Karpas-422 (cell line): ENCODE results near the gene CYP2U1. TPM values are rescaled to one million over a fixed set of nuclear protein-coding genes. Genes with fewer than 3 reads are reported as not detected.

ENCODE experiments used
- DNase-seq: peaks from one replicate; pipeline ENCODE4 v3.0.0-alpha.2; 2015
- H2AFZ ChIP-seq: fragments of 200-600 bp; sonication (generic); 2 replicates; pipeline ENCODE4 v1.6.1; 2014; ENCODE audit warnings: antibody characterized with exemption, low read length, mixed read lengths
- H3K27ac ChIP-seq: fragments of 200-600 bp; sonication (generic); 2 replicates; pipeline ENCODE4 v1.5.1; 2014; ENCODE audit warnings: mild to moderate bottlenecking, low read length, moderate library complexity
- H3K27me3 ChIP-seq: fragments of 200-600 bp; sonication (generic); 2 replicates; pipeline ENCODE4 v1.6.1; 2014; ENCODE audit warnings: low read length, mixed read lengths
- H3K36me3 ChIP-seq: fragments of 200-600 bp; sonication (generic); 2 replicates; pipeline ENCODE4 v1.6.1; 2014; ENCODE audit warnings: low read length, mixed read lengths; ENCODE audit not compliant: insufficient read depth
- H3K4me1 ChIP-seq: fragments of 200-600 bp; sonication (generic); 2 replicates; pipeline ENCODE4 v1.6.1; 2014; ENCODE audit warnings: mild to moderate bottlenecking, low read length, mixed read lengths
- H3K4me2 ChIP-seq: fragments of 200-600 bp; sonication (generic); 2 replicates; pipeline ENCODE4 v1.6.1; 2014; ENCODE audit warnings: low read length, low read depth, mild to moderate bottlenecking; ENCODE audit not compliant: poor library complexity, severe bottlenecking
- H3K4me3 ChIP-seq: fragments of 200-600 bp; sonication (generic); 2 replicates; pipeline ENCODE4 v1.5.1; 2014; ENCODE audit warnings: mild to moderate bottlenecking, antibody characterized with exemption, low read length, mixed read lengths
- H3K79me2 ChIP-seq: fragments of 200-600 bp; sonication (generic); 2 replicates; pipeline ENCODE4 v1.6.1; 2014; ENCODE audit warnings: mild to moderate bottlenecking, low read length, mixed read lengths
- H3K9ac ChIP-seq: fragments of 200-600 bp; sonication (generic); 2 replicates; pipeline ENCODE4 v1.6.0; 2014; ENCODE audit warnings: low read length
- H3K9me2 ChIP-seq: fragments of 200-600 bp; sonication (generic), shearing (Covaris generic); replicated peaks from 2 replicates; pipeline ENCODE4 v1.6.0; 2014; ENCODE audit warnings: mild to moderate bottlenecking, low read length, moderate library complexity; ENCODE audit not compliant: insufficient read depth
- H3K9me3 ChIP-seq: fragments of 300-700, 200-600 bp; sonication (generic); 2 replicates; pipeline ENCODE4 v1.6.1; 2014; ENCODE audit warnings: low read length, mixed read lengths
- H4K20me1 ChIP-seq: fragments of 200-600 bp; sonication (generic); 2 replicates; pipeline ENCODE4 v1.6.1; 2014; ENCODE audit warnings: mild to moderate bottlenecking, antibody characterized with exemption, low read length, low read depth; ENCODE audit not compliant: insufficient read depth
- total RNA-seq: library from RNA; depleted of rRNA; stranded (reverse); fragments of >200 nt; shearing (Covaris generic); gene quantifications from 2 replicates; pipeline ENCODE4 v1.2.3, GENCODE V29; 2014; ENCODE audit warnings: low replicate concordance; rRNA removed

The CYP2U1 gene
- total RNA-seq, 1 experiment from 2014 or later, result 1.5 TPM

GRCh38 chr4:107993969-107994368 lies 62.6 kb downstream of the CYP2U1 start:
- Histone ChIP-seq H4K20me1 (no peaks in the 10 kb centered on the region), H3K9ac (peak overlapping the region; percentile 47), H3K36me3 (peaks cover 6% of the 10 kb centered on the region), H3K9me3 (no peaks in the 10 kb centered on the region), H3K27me3 (no peaks in the 10 kb centered on the region), H3K4me1 (peaks cover 65% of the 10 kb centered on the region), H3K4me2 (peak overlapping the region; percentile 87), H3K4me3 (peak overlapping the region; percentile 58), H2AFZ (no peak overlapping the region), H3K9me2 (no peaks in the 10 kb centered on the region), H3K79me2 (peaks cover 89% of the 10 kb centered on the region), H3K27ac (peak overlapping the region; percentile 76)
- peak; percentile 84 for DNase-seq

GRCh38 chr4:107994894-107995293 lies 63.5 kb downstream of the CYP2U1 start:
- Histone ChIP-seq H3K4me2 (peak overlapping the region; percentile 87), H3K4me3 (peak overlapping the region; percentile 58), H3K9me2 (no peaks in the 10 kb centered on the region), H3K27ac (peak overlapping the region; percentile 7; the same call in 1 of the 2 replicates), H3K9ac (peak overlapping the region; percentile 47), H3K79me2 (peaks cover 96% of the 10 kb centered on the region), H2AFZ (no peak overlapping the region), H3K27me3 (no peaks in the 10 kb centered on the region), H4K20me1 (no peaks in the 10 kb centered on the region), H3K36me3 (peaks cover 14% of the 10 kb centered on the region), H3K9me3 (no peaks in the 10 kb centered on the region), H3K4me1 (peaks cover 60% of the 10 kb centered on the region)
- no peak for DNase-seq

GRCh38 chr4:107996949-107997788 lies 65.8 kb downstream of the CYP2U1 start:
- H3K9me2 ChIP-seq, result no peaks in the 10 kb centered on the region
- H3K4me2 ChIP-seq, result no peak overlapping the region
- H2AFZ ChIP-seq, result no peak overlapping the region
- peaks cover 23% of the 10 kb centered on the region for H3K36me3 ChIP-seq
- H3K27me3 ChIP-seq, result no peaks in the 10 kb centered on the region
- H3K4me3 ChIP-seq, result no peak overlapping the region
- peak; percentile 46 for DNase-seq
- no peak overlapping the region for H3K9ac ChIP-seq
- H3K27ac ChIP-seq, result no peak overlapping the region
- H3K4me1 ChIP-seq, result peaks cover 46% of the 10 kb centered on the region
- peaks cover 97% of the 10 kb centered on the region for H3K79me2 ChIP-seq
- H3K9me3 ChIP-seq, result no peaks in the 10 kb centered on the region
- H4K20me1 ChIP-seq, result no peaks in the 10 kb centered on the region

- H3K79me2 ChIP-seq, result peaks cover 94% of the 10 kb centered on the region
- H3K9me2 ChIP-seq, result no peaks in the 10 kb centered on the region
- no peak overlapping the region for H3K27ac ChIP-seq
- peaks cover 40% of the 10 kb centered on the region for H3K4me1 ChIP-seq
- no peak overlapping the region for H2AFZ ChIP-seq
- no peak overlapping the region for H3K9ac ChIP-seq
- no peaks in the 10 kb centered on the region for H3K27me3 ChIP-seq
- no peak overlapping the region for H3K4me2 ChIP-seq
- no peaks in the 10 kb centered on the region for H3K9me3 ChIP-seq
- H3K4me3 ChIP-seq, result no peak overlapping the region
- no peaks in the 10 kb centered on the region for H4K20me1 ChIP-seq
- no peak for DNase-seq
- peaks cover 23% of the 10 kb centered on the region for H3K36me3 ChIP-seq
Observed at GRCh38 chr4:107997794-107998193, 66.4 kb downstream of the CYP2U1 start.

GRCh38 chr4:107999932-108000539 lies 68.7 kb downstream of the CYP2U1 start:
- no peaks in the 10 kb centered on the region for H4K20me1 ChIP-seq
- H3K4me1 ChIP-seq, result peaks cover 24% of the 10 kb centered on the region
- DNase-seq, result no peak
- peaks cover 86% of the 10 kb centered on the region for H3K79me2 ChIP-seq
- no peak overlapping the region for H2AFZ ChIP-seq
- no peaks in the 10 kb centered on the region for H3K9me2 ChIP-seq
- H3K9ac ChIP-seq, result no peak overlapping the region
- H3K4me2 ChIP-seq, result no peak overlapping the region
- H3K27me3 ChIP-seq, result no peaks in the 10 kb centered on the region
- peaks cover 26% of the 10 kb centered on the region for H3K36me3 ChIP-seq
- H3K9me3 ChIP-seq, result no peaks in the 10 kb centered on the region
- H3K27ac ChIP-seq, result no peak overlapping the region
- H3K4me3 ChIP-seq, result no peak overlapping the region

- Histone ChIP-seq H3K27ac (no peak overlapping the region), H3K4me2 (no peak overlapping the region), H2AFZ (no peak overlapping the region), H4K20me1 (no peaks in the 10 kb centered on the region), H3K9me3 (no peaks in the 10 kb centered on the region), H3K79me2 (peaks cover 86% of the 10 kb centered on the region), H3K27me3 (no peaks in the 10 kb centered on the region), H3K9me2 (no peaks in the 10 kb centered on the region), H3K36me3 (peaks cover 20% of the 10 kb centered on the region), H3K9ac (no peak overlapping the region), H3K4me3 (no peak overlapping the region), H3K4me1 (peaks cover 21% of the 10 kb centered on the region)
- DNase-seq, result no peak
Observed at GRCh38 chr4:108001540-108002135, 70.3 kb downstream of the CYP2U1 start.

Other genes with a start within 250 kb of the CYP2U1 start
- gene PAPSS1, start 211.3 kb upstream of the CYP2U1 start, total RNA-seq, result 55.3 and 73.1 TPM in 2 replicates
- gene SGMS2, start 106.6 kb upstream of the CYP2U1 start, total RNA-seq, result not detected in 2 replicates
- gene HADH, start 58.3 kb downstream of the CYP2U1 start, total RNA-seq, result 20.2 and 41.6 TPM in 2 replicates
- not detected in 2 replicates for gene LEF1, start 237.4 kb downstream of the CYP2U1 start, total RNA-seq